K562 (cell line): ENCODE data around the gene VWDE.
"Not testable (repeated sequence)": the region's sequence is repeated elsewhere in the genome, so short reads cannot be mapped to it uniquely, and the experiment has no call there.

Experiments
- GABPA ChIP-seq: fragments of 200-800 bp; sonication (Bioruptor generic); conservative IDR thresholded peaks from 2 replicates; pipeline ENCODE4 v1.6.1; 2016; ENCODE audit warnings: low read depth, missing genetic modification characterization, missing compliant biosample characterization
- GTF2E2 ChIP-seq: fragments of 200-800 bp; sonication (Bioruptor generic); IDR thresholded peaks from 2 replicates; pipeline ENCODE4 v1.6.1; 2016; ENCODE audit warnings: missing genetic modification characterization, missing compliant biosample characterization
- NFRKB ChIP-seq: fragments of 450-650 bp; IDR thresholded peaks from 2 replicates; pipeline ENCODE4 v1.6.1; 2016; ENCODE audit warnings: low read depth
- TEAD2 ChIP-seq: fragments of 450-650 bp; IDR thresholded peaks from 2 replicates; pipeline ENCODE4 v1.6.1; 2016; ENCODE audit warnings: missing genetic modification characterization, control low read depth, missing compliant biosample characterization

GRCh38 chr7:12407652-12408051 lies 4.0 kb upstream of the VWDE start:
- TF ChIP-seq GTF2E2 (tag); NFRKB; GABPA (tag); TEAD2 (tag): not testable (repeated sequence)
